HG02885 (cell line): ENCODE data around the gene BTBD9.

ENCODE experiments used
- ATAC-seq: cut with Tn5 transposase; IDR thresholded peaks from one replicate; pipeline ENCODE4 v1.9.1; 2021; ENCODE audit warnings: mild to moderate bottlenecking; ENCODE audit not compliant: unreplicated experiment, poor library complexity

Gene BTBD9

GRCh38 chr6:38271081-38271480, 368.6 kb downstream of the BTBD9 start:
- no peak for ATAC-seq

GRCh38 chr6:38270367-38270766, 369.4 kb downstream of the BTBD9 start:
- no peak for ATAC-seq

GRCh38 chr6:38269461-38270172, 370.1 kb downstream of the BTBD9 start:
- ATAC-seq = no peak

GRCh38 chr6:38268342-38268741, 371.4 kb downstream of the BTBD9 start:
- ATAC-seq = no peak

GRCh38 chr6:38266921-38267354, 372.8 kb downstream of the BTBD9 start:
- ATAC-seq = no peak

- no peak for ATAC-seq
Measured at GRCh38 chr6:38264605-38265004, 375.1 kb downstream of the BTBD9 start.

- no peak for ATAC-seq
Measured at GRCh38 chr6:38262609-38263008, 377.1 kb downstream of the BTBD9 start.

GRCh38 chr6:38262026-38262425, 377.7 kb downstream of the BTBD9 start:
- no peak for ATAC-seq

- no peak for ATAC-seq
Measured at GRCh38 chr6:38261626-38262025, 378.1 kb downstream of the BTBD9 start.

GRCh38 chr6:38259736-38260135, 380.0 kb downstream of the BTBD9 start:
- ATAC-seq = no peak

- no peak for ATAC-seq
Measured at GRCh38 chr6:38248500-38249234, 391.1 kb downstream of the BTBD9 start.

- no peak for ATAC-seq
Measured at GRCh38 chr6:38245295-38245694, 394.4 kb downstream of the BTBD9 start.

GRCh38 chr6:38244869-38245268, 394.9 kb downstream of the BTBD9 start:
- ATAC-seq = no peak

GRCh38 chr6:38241200-38241871, 398.4 kb downstream of the BTBD9 start:
- no peak for ATAC-seq

- ATAC-seq = no peak
Measured at GRCh38 chr6:38239719-38240451, 399.8 kb downstream of the BTBD9 start.

GRCh38 chr6:38236631-38237030, 403.1 kb downstream of the BTBD9 start:
- no peak for ATAC-seq

GRCh38 chr6:38234934-38235682, 404.6 kb downstream of the BTBD9 start:
- ATAC-seq = peak; percentile 70

GRCh38 chr6:38234141-38234540, 405.6 kb downstream of the BTBD9 start:
- ATAC-seq = no peak

GRCh38 chr6:38233161-38233791, 406.5 kb downstream of the BTBD9 start:
- no peak for ATAC-seq
